Measurements from ENCODE around the gene AGR3.

Gene AGR3

GRCh38 chr7:16881844-16882243 is at the start of gene AGR3:
Gene AGR3 (minus strand): TSS chr7:16881983. CDS start chr7:16878618, 3,365 bp downstream.
- CTCF ChIA-PET, result interaction anchor here (0.8 to 1.1 kb wide), 3 partner anchors 9 to 10 kb away, joined by 3 read pairs; no protein-coding TSS in a partner anchor
- no peak for DNase-seq (ENCODE audit: extremely low spot score)
- TF ChIP-seq, protein P1, sequence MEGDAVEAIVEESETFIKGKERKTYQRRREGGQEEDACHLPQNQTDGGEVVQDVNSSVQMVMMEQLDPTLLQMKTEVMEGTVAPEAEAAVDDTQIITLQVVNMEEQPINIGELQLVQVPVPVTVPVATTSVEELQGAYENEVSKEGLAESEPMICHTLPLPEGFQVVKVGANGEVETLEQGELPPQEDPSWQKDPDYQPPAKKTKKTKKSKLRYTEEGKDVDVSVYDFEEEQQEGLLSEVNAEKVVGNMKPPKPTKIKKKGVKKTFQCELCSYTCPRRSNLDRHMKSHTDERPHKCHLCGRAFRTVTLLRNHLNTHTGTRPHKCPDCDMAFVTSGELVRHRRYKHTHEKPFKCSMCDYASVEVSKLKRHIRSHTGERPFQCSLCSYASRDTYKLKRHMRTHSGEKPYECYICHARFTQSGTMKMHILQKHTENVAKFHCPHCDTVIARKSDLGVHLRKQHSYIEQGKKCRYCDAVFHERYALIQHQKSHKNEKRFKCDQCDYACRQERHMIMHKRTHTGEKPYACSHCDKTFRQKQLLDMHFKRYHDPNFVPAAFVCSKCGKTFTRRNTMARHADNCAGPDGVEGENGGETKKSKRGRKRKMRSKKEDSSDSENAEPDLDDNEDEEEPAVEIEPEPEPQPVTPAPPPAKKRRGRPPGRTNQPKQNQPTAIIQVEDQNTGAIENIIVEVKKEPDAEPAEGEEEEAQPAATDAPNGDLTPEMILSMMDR (IDR thresholded peaks at IDR 0.05; ENCODE audit: control extremely low read depth, extremely low read depth, low read depth, missing control alignments), result no peak
- POLR2A ChIA-PET, result no interaction called here

DNA sequence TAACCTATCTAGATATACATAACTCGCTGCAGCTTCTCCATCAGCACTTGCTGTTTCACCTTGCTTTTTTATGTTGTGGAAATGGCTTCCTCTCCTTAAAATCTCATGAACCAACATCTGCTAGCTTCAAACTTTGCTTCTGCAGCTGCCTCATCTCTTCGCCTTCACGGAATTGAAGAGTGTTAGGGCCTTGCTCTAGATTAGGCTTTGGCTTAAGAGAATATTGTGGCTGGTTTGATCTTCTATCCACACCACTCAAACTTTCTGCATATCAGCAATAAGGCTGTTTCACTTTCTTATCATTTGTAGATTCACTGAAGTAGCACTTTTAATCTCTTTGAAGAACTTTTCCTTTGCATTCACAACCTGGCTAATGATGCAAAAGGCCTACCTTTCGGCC is 49.2 kb upstream of the AGR3 start:
- ChIA-PET POLR2A (no interaction called here), CTCF (interaction anchor here (2.3 kb wide), 1 partner anchor 13 kb away, joined by 7 read pairs; no protein-coding TSS in a partner anchor)
- DNase-seq (ENCODE audit: extremely low spot score), result no peak
- TF ChIP-seq, protein P1 (IDR thresholded peaks at IDR 0.05; ENCODE audit: control extremely low read depth, extremely low read depth, low read depth, missing control alignments), result no peak

GRCh38 chr7:16929146-16929762 is 47.5 kb upstream of the AGR3 start:
- CTCF ChIA-PET, result interaction anchor here (0.8 to 2.3 kb wide), 4 partner anchors 9 to 36 kb away, joined by 3 to 7 read pairs (median 5); no protein-coding TSS in a partner anchor
- TF ChIP-seq, protein P1 (IDR thresholded peaks at IDR 0.05; ENCODE audit: control extremely low read depth, extremely low read depth, low read depth, missing control alignments), result no peak
- DNase-seq (ENCODE audit: extremely low spot score), result no peak
- POLR2A ChIA-PET, result no interaction called here

- CTCF ChIA-PET, result interaction anchor here (0.7 to 1.6 kb wide), 4 partner anchors 9 to 36 kb away, joined by 3 to 7 read pairs (median 4); no protein-coding TSS in a partner anchor
- POLR2A ChIA-PET, result no interaction called here
- TF ChIP-seq, protein P1 (IDR thresholded peaks at IDR 0.05; ENCODE audit: control extremely low read depth, extremely low read depth, low read depth, missing control alignments), result no peak
- no peak for DNase-seq (ENCODE audit: extremely low spot score)
Observed at GRCh38 chr7:16926861-16927260, 45.1 kb upstream of the AGR3 start.

- no peak for DNase-seq (ENCODE audit: extremely low spot score)
- CTCF ChIA-PET, result interaction anchor here (0.7 to 1.6 kb wide), 6 partner anchors 8 to 56 kb away, joined by 3 to 7 read pairs (median 3); no protein-coding TSS in a partner anchor
- TF ChIP-seq, protein P1 (IDR thresholded peaks at IDR 0.05; ENCODE audit: control extremely low read depth, extremely low read depth, low read depth, missing control alignments), result peak; percentile 66
- POLR2A ChIA-PET, result no interaction called here
Observed at GRCh38 chr7:16926283-16926682, 44.5 kb upstream of the AGR3 start.

DNA sequence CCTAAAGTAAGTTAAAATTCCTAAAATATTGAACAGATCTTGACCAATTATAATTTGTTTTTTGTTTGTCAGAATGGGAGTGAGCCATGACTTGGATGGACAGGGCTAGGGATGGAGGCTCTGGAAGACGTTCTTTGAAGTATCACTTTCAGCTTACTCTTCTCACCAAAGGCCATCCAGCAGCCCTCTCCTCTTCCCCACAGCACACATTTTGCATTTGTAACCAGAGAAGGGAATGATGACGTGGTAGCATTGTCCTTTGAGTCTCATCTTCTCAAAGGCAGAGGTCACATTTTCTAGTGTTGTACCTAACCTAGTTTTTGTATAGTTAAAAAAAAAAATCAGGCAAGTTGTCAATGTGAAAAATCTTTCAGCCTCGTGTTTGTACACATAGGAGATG is 43.8 kb upstream of the AGR3 start:
- DNase-seq (ENCODE audit: extremely low spot score), result no peak
- POLR2A ChIA-PET, result no interaction called here
- CTCF ChIA-PET, result interaction anchor here (1.0 to 1.6 kb wide), 5 partner anchors 8 to 57 kb away, joined by 3 to 7 read pairs (median 3); no protein-coding TSS in a partner anchor
- TF ChIP-seq, protein P1 (IDR thresholded peaks at IDR 0.05; ENCODE audit: control extremely low read depth, extremely low read depth, low read depth, missing control alignments), result no peak
